Uterus (tissue), 2 donors: ENCODE data around the gene CFAP92.

Experiments used
- POLR2A ChIP-seq, 2 donors: fragments of 450-650 bp; IDR thresholded peaks; one replicate each; pipeline ENCODE4 v1.6.1; 2016; ENCODE audit warnings: antibody characterized with exemption in 2 of 2, mild to moderate bottlenecking in 1 of 2, moderate library complexity in 1 of 2
- TF ChIP-seq, protein P1 (sequence below), 4 experiments: fragments of 200-600 bp in 2 of 4; fragments of 450-650 bp in 2 of 4; sonication (generic) in 2 of 4; IDR thresholded peaks; one replicate each; pipeline ENCODE4 v1.5.1; 2016 to 2019; ENCODE audit warnings: antibody characterized with exemption in 4 of 4, mild to moderate bottlenecking in 2 of 4, moderate library complexity in 1 of 4

- TF ChIP-seq, protein P1, sequence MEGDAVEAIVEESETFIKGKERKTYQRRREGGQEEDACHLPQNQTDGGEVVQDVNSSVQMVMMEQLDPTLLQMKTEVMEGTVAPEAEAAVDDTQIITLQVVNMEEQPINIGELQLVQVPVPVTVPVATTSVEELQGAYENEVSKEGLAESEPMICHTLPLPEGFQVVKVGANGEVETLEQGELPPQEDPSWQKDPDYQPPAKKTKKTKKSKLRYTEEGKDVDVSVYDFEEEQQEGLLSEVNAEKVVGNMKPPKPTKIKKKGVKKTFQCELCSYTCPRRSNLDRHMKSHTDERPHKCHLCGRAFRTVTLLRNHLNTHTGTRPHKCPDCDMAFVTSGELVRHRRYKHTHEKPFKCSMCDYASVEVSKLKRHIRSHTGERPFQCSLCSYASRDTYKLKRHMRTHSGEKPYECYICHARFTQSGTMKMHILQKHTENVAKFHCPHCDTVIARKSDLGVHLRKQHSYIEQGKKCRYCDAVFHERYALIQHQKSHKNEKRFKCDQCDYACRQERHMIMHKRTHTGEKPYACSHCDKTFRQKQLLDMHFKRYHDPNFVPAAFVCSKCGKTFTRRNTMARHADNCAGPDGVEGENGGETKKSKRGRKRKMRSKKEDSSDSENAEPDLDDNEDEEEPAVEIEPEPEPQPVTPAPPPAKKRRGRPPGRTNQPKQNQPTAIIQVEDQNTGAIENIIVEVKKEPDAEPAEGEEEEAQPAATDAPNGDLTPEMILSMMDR (IDR thresholded peaks at IDR 0.05): no peak
- no peak for TF ChIP-seq POLR2A (IDR thresholded peaks at IDR 0.05)
Observed at GRCh38 chr3:129019266-129019665, 25.4 kb upstream of the CFAP92 start.
